ENCODE measurements around the gene CDC73. TPM values are rescaled to one million over a fixed set of nuclear protein-coding genes. Genes with fewer than 3 reads are reported as not detected.

Gene CDC73
- total and polyA plus RNA-seq, 2 donors (not counting 3 experiments of a cell fraction or from before 2014, with no cell fraction given), result 9.9 to 55.8 TPM

- ChIA-PET CTCF (interaction anchor here (1.4 to 3.5 kb wide), 7 partner anchors 11 to 297 kb away, joined by 3 to 49 read pairs (median 6); partner anchors contain the start of genes CDC73, RO60 and UCHL5), POLR2A (interaction anchor here (1.6 kb wide), 1 partner anchor 45 kb away, joined by 5 read pairs; the partner anchor contains the start of genes RO60 and UCHL5)
- dilution Hi-C loops (cut with MboI; ENCODE audit: extremely low pct_ligation_motif_present, low sequenced_read_pairs) (no loop called here), intact Hi-C loops (cut with micrococcal nuclease) (loop anchor here (1.0 kb wide), 1 partner anchor 296 kb away; no protein-coding TSS in a partner anchor)
- peak; percentile 15 for DNase-seq (ENCODE audit: low read depth, low spot score)
- Histone ChIP-seq H3K27me3 (ENCODE audit: control insufficient read depth in 2 of 2, insufficient read depth in 2 of 2, low read length in 2 of 2) (no peaks in the 10 kb centered on the region), H3K4me1 (ENCODE audit: control insufficient read depth, extremely low read depth, insufficient read depth, low read length) (peaks cover 15% of the 10 kb centered on the region), H3K36me3 (ENCODE audit: control insufficient read depth in 2 of 2, extremely low read depth in 1 of 2, insufficient read depth in 2 of 2, low read length in 2 of 2) (peaks cover 5 to 6% of the 10 kb centered on the region in 2 experiments), H3K9me1 (replicated peaks; ENCODE audit: control insufficient read depth, extremely low read depth, insufficient read depth, low read length) (no peaks in the 10 kb centered on the region), H3K4me2 (ENCODE audit: insufficient read depth, low read length) (peak overlapping the region; percentile 88), H3K27ac (ENCODE audit: insufficient read depth, low read depth, low read length) (peak overlapping the region; percentile 69), H2AFZ (ENCODE audit: low read depth, low read length) (peak overlapping the region; percentile 87), H3K9ac (replicated peaks; ENCODE audit: extremely low read depth, insufficient read depth, low read length) (peak overlapping the region; percentile 84), H3K4me3 (replicated peaks in 1 of 3; ENCODE audit: insufficient read depth in 1 of 3, low read depth in 1 of 3, low read length in 3 of 3) (peak overlapping the region; percentile 58 to 96 (median 93)), H4K20me1 (replicated peaks; ENCODE audit: control insufficient read depth, extremely low read depth, insufficient read depth, low read length) (no peaks in the 10 kb centered on the region), H3K9me3 (replicated peaks; ENCODE audit: control insufficient read depth, insufficient read depth, low read length) (no peaks in the 10 kb centered on the region), H3K79me2 (ENCODE audit: control insufficient read depth, insufficient read depth, low read length) (peaks cover 22% of the 10 kb centered on the region)
- no TSS peak for BruUV-seq (replicated peaks)
- FAIRE-seq, result no peak
- TF ChIP-seq POLR2AphosphoS5 (IDR thresholded peaks at IDR 0.05; ENCODE audit: insufficient read depth, low read depth, low read length) (no peak), MYC (IDR thresholded peaks at IDR 0.05; ENCODE audit: low read depth, low read length) (no peak), JUN (IDR thresholded peaks at IDR 0.05; ENCODE audit: borderline replicate concordance, insufficient read depth, insufficient read length, low read depth) (no peak)
Observed at GRCh38 chr1:193103759-193104501, 17.9 kb upstream of the CDC73 start.

- H3K27me3 ChIP-seq (ENCODE audit: control insufficient read depth in 2 of 2, insufficient read depth in 2 of 2, low read length in 2 of 2), result no peaks in the 10 kb centered on the region
- no peaks in the 10 kb centered on the region for H3K9me3 ChIP-seq (replicated peaks; ENCODE audit: control insufficient read depth, insufficient read depth, low read length)
- peak overlapping the region; percentile 88 for H3K4me2 ChIP-seq (ENCODE audit: insufficient read depth, low read length)
- dilution Hi-C loops (cut with MboI; ENCODE audit: extremely low pct_ligation_motif_present, low sequenced_read_pairs), result no loop called here
- peak; percentile 71 for FAIRE-seq
- TSS peak; percentile 35 for BruUV-seq (replicated peaks)
- H3K9me1 ChIP-seq (replicated peaks; ENCODE audit: control insufficient read depth, extremely low read depth, insufficient read depth, low read length), result no peaks in the 10 kb centered on the region
- peaks cover 22% of the 10 kb centered on the region for H3K79me2 ChIP-seq (ENCODE audit: control insufficient read depth, insufficient read depth, low read length)
- peak overlapping the region; percentile 58 to 96 (median 93) for H3K4me3 ChIP-seq (replicated peaks in 1 of 3; ENCODE audit: insufficient read depth in 1 of 3, low read depth in 1 of 3, low read length in 3 of 3)
- CTCF ChIA-PET, result interaction anchor here (1.0 to 3.5 kb wide), 9 partner anchors 11 to 630 kb away, joined by 3 to 49 read pairs (median 6); partner anchors contain the start of genes CDC73, RO60 and UCHL5
- H2AFZ ChIP-seq (ENCODE audit: low read depth, low read length), result peak overlapping the region; percentile 87
- peak overlapping the region; percentile 69 for H3K27ac ChIP-seq (ENCODE audit: insufficient read depth, low read depth, low read length)
- H3K36me3 ChIP-seq (ENCODE audit: control insufficient read depth in 2 of 2, extremely low read depth in 1 of 2, insufficient read depth in 2 of 2, low read length in 2 of 2), result peaks cover 2 to 3% of the 10 kb centered on the region in 2 experiments
- POLR2A ChIA-PET, result interaction anchor here (1.6 kb wide), 1 partner anchor 46 kb away, joined by 5 read pairs; the partner anchor contains the start of genes RO60 and UCHL5
- H3K4me1 ChIP-seq (ENCODE audit: control insufficient read depth, extremely low read depth, insufficient read depth, low read length), result peaks cover 15% of the 10 kb centered on the region
- intact Hi-C loops (cut with micrococcal nuclease), result loop anchor here (1.0 kb wide), 1 partner anchor 296 kb away; no protein-coding TSS in a partner anchor
- DNase-seq (ENCODE audit: low read depth, low spot score), result no peak
- peak overlapping the region; percentile 84 for H3K9ac ChIP-seq (replicated peaks; ENCODE audit: extremely low read depth, insufficient read depth, low read length)
- H4K20me1 ChIP-seq (replicated peaks; ENCODE audit: control insufficient read depth, extremely low read depth, insufficient read depth, low read length), result no peaks in the 10 kb centered on the region
- TF ChIP-seq MYC (IDR thresholded peaks at IDR 0.05; ENCODE audit: low read depth, low read length) (no peak), GATA2 (IDR thresholded peaks at IDR 0.05; ENCODE audit: insufficient read depth, insufficient read length, low read depth, low read length) (peak; percentile 58)
Observed at GRCh38 chr1:193104502-193104906, 17.3 kb upstream of the CDC73 start.
